NCI-H774 (cell line): Measurements from ENCODE around the gene KAT2A.

ENCODE experiments used
- DNase-seq: peaks from one replicate; lab custom pipeline; 2025; lab: John Stamatoyannopoulos, UW

The KAT2A gene

DNA sequence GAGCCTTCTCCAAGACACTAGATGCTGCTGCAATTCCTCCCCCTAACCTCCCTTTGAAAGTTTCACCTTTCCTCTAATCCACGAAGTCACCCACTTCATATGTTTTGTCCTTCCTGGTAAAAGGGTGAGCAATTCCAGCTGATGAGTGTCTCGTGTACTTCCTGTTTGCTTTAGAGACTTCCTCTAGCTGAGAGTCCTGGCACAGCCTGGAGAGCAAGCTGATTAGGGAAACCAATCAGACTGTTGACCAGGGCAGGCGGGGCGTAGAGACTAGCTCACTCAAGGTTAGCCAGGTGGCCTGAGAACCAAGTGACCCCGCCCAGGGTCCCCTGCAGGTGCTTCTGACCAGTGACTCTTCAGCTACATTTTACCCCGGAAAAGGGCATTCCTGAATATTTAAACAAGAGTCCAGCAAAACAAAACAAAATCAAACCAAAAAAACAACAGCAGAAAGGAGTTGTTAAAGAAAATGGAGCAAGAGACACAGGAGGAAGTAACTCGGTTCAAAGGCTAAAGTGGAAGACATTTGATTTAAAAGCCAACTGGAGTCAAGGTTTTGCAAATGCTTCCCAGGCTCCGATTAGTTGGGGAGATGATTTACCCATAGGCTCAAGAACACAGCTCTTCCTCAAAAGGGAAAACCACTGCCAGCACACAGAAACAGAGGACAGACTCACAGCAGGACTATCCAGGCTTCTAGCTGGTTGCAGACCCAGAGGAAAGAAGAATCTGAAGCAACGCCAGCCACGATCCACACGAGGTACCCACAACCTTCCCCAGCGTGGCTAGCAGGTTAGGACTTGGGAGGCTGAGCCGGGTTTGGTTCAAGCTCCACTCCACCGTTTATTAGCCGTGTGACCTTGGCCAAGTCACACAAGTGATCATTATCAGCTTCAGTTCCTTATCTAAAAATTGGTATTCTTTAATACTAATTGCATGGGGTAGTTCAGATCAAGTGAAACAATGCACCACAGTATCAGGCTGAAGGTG, 14.8 kb upstream of the KAT2A start:
- DNase-seq: peak; percentile 94

DNA sequence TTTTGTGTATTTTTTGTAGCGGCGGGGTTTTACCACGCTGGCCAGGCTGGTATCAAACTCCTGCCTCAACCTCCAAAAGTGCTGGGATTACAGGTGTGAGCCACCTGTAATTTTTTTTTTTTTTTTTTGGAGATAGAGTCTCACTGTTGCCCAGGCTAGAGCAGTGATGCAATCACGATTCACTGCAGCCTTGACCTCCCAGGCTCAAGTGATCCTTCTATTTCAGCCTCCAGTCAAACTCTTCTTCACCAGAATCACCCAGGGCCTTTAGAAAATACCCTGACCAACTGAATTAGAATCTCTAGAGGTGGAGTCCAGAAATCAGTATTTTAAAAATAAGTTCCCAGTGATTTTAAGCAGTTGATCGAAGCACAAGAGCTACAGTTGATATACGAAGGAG, 14.0 kb upstream of the KAT2A start:
- no peak for DNase-seq

DNA sequence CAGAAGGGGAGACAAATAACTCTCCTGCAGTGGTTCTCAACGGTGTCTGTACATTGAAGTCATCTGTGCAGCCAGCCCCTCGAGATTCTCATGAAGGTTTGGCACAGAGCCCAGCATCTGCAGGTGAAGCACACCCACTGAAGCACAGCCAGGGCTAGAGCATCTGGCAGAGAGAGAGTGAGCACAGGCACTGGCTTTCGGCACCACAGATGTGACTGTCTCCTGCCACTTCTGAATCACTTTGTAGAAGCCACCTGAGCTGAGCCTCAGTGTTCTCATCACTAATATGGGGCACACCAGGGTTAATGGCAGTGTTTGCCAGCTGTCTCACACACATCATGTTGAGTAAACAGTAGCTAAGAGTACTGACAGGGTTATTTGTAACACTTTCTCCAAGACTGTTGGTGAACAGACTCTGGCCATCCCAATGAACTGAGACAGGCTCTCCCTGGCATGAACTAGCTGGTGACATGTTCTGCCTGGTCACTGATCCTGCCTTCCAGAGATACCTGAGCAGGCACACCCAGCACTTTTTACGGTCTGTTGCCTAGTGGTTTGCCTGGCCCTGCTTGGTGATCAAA, 12.4 kb upstream of the KAT2A start:
- peak; percentile 57 for DNase-seq

DNA sequence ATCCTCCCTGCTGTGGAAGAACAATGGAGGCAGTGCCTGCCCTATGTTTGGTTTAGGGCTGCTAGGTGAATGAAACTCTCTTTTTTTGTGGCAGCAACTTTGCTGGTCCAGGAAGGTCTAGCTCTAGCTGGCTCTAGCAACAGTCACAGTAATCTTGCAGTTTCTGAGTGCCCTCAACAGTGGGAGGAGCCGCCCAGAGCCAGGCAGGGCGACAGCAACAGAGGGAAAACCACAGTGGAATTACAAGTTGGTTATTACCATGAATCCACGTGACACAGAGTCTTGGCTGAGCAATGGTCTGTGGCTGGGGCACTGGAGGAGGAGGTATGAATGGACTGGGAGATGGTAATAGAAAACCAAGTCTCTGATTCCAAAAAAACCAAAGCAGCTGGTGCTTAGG, 11.8 kb upstream of the KAT2A start:
- no peak for DNase-seq

DNA sequence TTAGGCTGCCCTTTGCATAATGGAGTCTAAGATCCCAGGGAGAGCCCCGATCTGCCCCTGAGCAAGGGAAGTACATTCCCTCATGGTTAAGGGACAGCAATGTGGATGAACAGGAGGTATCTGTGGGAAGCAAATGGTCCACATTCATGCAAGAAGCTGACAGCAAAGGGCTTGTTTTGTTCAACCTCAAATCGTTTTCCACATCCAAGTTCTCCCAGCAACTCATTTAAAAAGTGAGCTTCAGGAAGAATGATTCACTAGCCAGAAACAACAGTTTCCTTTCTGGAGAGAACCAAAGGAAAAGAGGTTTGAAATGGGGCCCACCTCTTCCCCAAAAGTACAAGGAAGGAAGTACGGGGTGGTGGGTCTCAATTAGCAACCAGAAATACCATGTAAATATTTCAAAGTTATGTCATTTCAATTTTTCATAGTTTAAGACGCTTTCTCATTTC, 10.8 kb upstream of the KAT2A start:
- DNase-seq: no peak

DNA sequence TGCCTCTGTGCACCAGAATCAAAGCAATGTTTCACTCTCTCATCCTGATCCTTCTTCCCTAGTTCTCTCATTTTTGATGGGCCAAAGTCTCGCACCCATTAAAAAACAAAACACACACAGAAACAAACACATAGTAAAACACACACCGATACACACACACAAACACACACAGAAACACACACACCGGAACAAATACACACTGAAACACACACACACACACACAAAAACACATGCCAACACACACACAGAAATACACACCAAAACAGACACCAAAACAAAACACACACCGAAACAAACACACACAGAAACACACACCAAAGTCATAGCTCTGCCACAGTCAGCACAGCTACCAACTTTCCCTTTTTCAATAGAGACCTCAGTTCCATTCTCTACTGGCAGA, 10.1 kb upstream of the KAT2A start:
- DNase-seq: no peak

DNA sequence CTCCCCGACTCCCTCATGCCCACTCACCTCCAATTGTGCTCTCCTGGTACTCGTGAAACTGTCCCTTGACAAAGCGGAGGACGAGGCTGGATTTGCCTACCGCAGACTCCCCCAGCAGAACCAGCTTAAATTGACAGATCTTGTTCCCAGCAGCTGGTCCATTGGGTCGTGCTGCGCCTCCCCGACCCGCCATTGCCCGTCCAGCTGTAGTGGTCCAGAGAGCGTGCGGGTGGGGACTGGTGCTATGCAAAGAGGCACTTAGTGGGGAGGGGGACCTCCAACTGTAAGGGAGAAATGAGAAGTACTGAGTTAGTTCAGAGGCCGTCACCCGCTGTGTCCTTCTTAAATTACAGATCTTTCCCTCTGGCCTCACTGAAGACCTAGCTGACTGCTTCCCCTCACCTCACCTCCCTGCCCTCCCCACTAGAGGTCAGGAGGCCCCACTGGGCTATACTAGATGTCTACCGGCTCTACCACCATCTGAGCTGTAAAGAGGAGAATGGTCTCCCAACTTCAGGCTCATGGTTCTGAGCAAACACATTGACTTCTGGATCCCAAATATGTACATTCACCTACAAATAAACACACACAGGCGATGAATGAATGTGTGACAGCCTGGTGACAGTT, 9.3 kb upstream of the KAT2A start:
- no peak for DNase-seq

DNA sequence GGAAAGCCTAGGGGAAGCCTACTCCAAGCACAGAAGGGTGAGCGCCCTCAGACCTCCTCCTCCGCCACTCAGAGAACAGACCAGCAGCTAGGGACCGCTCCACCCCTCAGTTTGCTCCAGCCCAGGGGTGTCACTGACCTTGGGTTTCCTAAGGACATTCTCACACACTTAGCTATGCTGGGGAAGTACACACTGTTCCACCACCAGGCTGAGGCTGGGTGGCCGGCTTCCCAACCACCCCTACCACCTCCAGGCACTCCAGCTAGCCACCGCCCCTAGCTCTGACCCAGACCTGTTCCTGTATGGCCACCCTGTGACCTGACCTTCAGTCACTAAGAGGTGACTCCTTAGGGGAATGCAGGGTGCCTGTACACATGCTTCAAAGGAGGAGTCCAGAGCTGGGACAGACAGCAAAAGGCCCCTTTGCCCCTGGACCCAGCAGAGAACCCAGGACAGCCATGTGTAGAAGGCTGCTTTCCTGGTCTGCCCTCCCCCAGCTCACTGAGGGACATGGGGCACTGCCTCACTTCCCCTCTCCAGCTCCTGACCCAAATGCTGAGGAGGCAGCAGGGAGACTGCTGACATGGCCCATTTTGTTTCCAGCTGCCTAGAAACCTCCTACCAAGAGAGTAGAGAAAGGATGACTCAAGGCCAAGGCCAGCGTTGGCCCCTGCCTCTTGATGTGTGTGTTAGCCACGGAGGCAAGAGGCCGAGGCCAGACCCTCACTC, 8.1 kb upstream of the KAT2A start:
- DNase-seq: no peak

DNA sequence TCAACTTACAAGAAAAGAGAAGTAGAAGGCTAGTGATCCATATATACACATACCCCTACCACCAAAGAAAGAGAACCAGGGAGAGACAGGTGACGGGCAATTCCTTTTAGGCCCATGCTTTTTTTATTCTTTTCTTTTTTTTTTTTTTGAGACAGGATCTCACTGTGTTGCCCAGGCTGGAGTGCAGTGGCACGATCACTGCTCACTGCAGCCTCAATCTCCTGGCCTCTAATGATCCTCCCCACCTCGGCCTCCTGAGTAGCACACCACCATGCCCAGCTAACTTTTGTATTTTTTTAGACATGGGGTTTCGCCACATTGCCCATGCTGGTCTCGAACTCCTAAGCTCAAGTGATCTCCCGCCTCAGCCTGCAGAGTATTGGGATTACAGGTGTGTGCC, 6.2 kb upstream of the KAT2A start:
- DNase-seq: no peak

DNA sequence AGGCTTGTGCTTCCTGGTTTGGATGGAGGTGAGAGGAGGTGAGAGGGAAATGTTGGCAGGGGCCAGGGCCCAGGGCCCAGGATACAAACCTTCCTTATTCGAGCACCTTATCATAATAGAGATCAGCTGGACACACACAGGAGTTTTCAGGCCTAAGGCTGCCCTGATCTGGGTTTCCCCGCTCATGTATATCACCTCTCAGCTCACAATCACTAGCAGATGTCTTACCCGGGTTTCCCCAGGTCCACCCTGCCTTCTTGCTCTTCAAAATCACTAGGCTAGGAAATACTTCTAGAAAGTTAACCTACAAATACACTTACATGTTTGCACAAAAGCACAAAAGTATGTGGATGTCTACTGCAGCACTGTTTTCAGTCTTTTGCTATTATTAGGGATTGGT, 5.7 kb upstream of the KAT2A start:
- no peak for DNase-seq

DNA sequence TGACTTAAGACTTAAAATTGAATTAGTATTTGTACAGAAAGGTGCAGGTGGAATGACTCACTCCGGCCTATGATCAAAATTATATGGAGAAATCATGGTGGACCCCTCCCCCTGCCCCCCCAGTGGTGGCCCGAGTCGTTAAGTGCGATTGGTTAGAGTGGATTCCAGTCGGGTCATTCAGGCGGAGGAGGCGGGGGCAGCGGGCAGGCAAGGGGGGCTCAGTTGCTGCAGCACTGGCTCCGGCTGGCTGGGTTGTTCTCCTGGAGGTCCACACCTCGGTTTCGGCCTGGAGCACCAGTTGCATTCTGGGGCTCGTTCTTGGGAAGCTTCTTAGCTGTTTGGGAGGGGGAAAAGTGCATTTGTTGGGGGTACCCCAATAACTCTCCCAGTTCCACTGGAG, 4.4 kb upstream of the KAT2A start:
- no peak for DNase-seq

DNA sequence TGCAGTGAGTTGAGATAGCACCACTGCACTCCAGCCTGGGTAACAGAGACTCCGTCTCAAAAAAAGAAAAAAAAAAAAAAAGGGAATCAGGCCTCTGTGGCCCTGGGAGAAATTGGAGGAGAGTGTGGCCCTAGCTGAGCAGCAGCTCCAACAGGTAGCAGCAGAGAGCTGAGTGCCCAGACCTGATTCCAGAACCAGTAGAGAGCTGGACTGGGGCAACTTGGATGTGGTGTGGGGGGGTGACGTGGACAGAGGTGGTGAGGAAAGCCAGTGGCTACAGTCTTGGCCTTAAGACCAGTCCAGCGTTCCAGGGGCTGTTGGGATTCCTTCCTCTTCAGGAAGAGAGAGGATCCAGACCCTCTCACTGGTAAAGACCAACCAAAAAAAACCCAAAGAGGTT, 3.1 kb upstream of the KAT2A start:
- no peak for DNase-seq

DNA sequence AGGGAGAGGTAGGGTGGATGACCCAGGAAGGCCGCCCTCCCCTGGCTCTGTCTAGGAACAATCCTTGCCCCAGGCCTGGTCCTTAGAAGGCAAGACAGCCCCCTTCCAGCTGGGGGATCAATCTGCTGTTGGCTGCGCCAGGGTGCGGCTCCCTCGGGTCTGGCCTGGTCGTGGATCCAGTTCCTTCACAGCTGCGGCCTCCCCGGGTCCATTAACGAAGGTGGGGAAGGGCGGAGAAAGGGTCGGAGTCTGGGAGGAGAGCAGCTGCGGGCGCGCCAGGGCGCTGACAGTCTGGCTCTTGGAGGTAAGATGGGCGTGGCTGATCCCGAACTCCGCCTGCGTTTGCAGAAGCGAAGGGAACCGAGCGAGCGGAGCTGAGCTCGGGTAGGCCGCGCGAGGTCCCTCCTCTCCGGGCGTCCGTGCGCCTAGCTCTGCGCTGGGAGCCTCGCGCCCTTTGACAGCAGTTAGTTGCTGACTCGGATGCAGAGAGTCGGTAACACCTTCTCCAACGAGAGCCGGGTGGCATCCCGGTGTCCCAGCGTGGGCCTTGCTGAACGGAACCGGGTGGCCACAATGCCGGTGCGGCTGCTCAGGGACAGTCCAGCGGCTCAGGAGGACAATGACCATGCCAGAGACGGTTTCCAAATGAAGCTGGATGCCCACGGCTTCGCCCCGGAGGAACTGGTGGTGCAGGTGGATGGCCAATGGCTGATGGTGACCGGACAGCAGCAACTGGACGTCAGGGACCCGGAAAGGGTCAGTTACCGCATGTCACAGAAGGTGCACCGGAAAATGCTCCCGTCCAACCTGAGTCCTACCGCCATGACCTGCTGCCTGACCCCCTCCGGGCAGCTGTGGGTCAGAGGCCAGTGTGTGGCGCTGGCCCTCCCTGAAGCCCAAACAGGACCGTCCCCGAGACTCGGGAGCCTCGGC, 1.5 kb upstream of the KAT2A start, which contains the start of gene HSPB9:
HSPB9 (plus strand) TSS at position 434 of the 933 bp plus-strand sequence; CDS start at position 481, 47 bp downstream.
- DNase-seq: peak; percentile 85

DNA sequence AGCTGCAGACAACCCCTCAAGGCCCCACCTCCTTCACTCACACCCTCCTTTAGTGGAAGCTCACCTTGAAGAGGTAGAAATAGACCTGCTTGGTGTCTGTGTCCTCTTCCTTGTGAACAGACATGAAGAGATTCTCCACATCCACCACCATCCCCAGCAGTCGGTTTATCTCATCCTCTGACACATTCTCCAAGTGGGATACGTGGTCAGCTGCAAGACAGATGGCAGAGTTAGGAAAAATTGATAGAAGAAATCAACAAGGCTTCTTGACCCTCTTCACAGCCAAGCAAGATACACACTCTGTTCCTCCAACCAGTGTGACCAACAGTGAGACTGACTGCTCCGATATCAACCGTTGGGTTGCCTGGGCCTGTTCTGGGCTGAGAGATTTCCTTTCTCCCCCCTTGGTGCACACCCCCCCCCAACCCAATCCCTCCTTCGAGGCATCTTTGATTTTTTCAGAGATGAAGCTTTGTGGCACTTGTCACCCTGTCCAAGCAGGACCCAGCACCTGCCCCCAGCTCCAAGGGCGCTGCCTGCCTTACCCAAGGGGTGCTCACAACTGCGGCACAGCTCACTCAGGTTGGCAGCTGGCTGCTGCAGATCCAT, 902 bp downstream of the KAT2A start:
- DNase-seq: no peak

DNA sequence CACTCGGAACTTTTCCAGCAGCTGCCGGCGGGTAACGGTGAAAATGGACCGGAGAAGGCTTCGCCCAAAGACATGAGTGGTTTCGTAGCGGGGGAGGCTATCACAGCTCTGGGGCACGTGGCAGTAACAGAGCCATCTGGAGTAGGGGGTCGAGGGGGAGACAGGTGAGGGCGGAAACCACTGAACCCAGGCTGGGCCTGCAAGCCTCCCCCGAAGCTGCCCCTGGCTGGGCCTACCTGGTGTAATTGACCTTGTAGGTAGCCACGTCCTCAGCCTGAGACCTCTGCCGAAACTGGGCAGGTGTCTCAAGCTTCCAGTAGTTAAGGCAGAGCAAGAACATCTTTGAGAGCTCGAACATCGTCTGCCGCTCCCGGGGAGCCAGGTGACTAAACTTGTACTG, 1.9 kb downstream of the KAT2A start:
- no peak for DNase-seq

DNA sequence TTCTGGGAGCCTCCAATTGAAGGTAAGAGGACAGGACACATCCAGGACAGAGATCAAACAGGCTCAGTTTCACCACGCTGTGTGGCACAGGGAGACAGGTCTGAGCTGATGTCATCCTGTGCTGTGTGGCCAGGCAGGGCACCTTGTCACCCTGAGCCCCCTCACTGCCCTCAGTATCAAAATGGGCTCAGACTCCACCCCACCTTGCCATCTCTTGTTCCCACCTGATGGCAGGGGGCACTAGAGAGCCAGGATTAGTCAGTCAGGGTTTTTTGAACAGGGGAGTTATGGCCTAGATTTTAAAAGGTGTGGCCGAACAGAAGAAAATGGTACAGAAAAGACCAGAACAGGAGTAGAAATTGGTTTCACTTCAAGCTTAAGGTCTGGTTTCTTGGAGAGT, 2.6 kb downstream of the KAT2A start:
- no peak for DNase-seq

DNA sequence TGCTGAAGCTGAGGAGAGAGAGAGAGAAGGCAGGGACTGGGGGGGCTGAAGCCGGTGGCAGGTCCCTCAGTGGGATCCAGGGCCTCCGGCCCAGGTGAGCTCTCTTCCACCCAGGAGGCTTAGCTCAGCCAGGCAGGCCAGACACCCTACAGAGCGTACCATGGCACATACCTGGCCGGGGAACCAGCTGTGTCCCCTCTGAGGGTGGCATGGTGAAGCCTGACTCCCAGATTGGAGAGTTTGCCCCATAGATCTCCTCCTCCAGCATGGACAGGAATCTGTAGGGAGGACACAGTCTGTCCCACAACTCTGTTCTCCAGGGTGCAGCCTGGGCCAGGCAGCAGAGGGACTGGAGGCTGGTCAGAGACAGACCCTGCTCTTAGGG, 3.0 kb downstream of the KAT2A start:
- DNase-seq: no peak

DNA sequence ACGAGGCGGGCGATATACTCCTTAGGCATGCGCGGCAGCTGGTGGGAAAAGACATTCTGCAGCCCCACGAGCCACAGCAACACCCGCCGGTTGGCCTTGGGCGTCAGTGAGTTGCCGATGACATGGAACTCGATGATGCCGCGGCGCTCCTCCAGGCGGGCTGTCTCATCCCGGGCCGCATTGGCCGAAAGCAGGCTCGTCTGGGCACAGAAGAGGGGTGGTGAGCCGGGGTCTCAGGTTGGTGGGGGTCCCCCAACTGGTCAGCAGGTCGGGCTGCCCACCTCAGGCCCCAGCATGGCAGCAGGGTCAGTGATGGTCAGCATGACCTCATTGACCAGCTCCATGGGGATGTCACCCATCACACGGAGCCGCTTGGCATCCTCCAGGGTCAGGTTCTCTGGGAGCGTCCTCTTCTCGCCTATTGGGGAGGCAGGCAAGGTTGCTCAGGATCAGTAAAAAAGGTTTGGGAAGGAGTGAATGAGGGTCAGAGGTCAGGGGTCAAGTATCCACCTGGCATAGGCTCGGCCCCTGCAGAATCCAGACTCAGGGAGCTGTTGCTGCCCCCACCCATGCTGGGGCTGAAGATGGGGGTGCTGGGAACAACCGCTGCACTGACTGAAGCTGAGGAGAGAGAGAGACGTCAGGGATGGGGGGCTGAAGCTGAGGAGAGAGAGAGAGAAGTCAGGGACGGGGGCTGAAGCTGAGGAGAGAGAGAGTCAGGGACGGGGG, 3.6 kb downstream of the KAT2A start:
- no peak for DNase-seq

DNA sequence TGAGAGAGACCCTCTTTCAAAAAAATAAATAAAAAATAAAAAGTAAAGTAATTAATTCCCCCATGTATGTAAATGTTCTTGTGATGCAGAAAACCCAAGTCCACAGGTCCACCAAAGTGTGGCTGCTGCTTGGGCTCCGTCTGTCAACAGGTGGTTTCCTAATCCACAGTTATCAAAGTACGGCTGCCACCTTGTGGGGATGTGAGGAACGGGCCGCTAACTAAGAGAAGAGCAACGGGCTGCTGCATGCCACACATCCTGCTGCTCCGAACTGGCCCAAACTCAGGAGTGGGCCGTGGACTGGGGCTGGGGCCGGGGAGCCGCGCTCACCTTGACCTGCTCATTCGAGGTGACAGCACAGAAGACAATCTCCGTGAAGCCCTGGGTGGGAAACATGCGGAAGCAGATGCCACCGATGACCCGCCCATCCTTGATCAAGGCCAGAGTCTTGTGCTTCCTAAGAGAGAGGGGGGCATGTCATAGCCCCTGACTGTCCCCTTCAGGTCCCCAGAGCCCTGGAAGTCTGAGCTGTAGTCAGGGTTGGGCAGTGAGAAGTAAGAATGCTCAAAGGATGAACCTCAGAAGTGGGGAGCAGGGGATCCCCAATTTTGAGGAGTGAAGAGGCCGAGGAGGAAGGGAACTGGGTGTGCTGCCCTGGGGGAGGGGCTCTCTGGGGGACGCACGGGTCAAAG, 4.3 kb downstream of the KAT2A start:
- DNase-seq: peak; percentile 81
